Left lung (tissue), 10 donors: ENCODE results near the gene SYPL2. TPM values are rescaled to one million over a fixed set of nuclear protein-coding genes. Genes with fewer than 3 reads are reported as not detected.

ENCODE experiments used
- ATAC-seq: fragments of 200-7000 bp; cut with Tn5 transposase; one replicate; pipeline ENCODE4 v1.9.1; 2020; ENCODE audit warnings: moderate library complexity
- DNase-seq, 4 donors: peaks; one replicate each; pipeline ENCODE4 v3.0.0-alpha.2; 2013 to 2020
- H3K27ac ChIP-seq, 2 donors: fragments of 200-600 bp; sonication (generic) in 1 of 2; one replicate each; pipeline versions ENCODE4 v1.5.0 to v1.8.0; 2020 to 2021
- H3K27me3 ChIP-seq, 2 donors: fragments of 200-600 bp; sonication (generic) in 1 of 2; one replicate each; pipeline versions ENCODE4 v1.5.0 to v1.8.0; 2020 to 2021
- H3K36me3 ChIP-seq, 2 donors: fragments of 200-600 bp; sonication (generic) in 1 of 2; one replicate each; pipeline versions ENCODE4 v1.5.0 to v1.8.0; 2020 to 2021
- H3K4me1 ChIP-seq, 2 donors: fragments of 200-600 bp; one replicate each; pipeline ENCODE4 v1.8.0; 2021
- H3K4me3 ChIP-seq, 2 donors: fragments of 200-600 bp; sonication (generic) in 1 of 2; one replicate each; pipeline versions ENCODE4 v1.5.0 to v1.8.0; 2020 to 2021; ENCODE audit warnings: mild to moderate bottlenecking in 1 of 2
- H3K9me3 ChIP-seq, 2 donors: fragments of 200-600 bp; sonication (generic) in 1 of 2; one replicate each; pipeline versions ENCODE4 v1.5.0 to v1.8.0; 2020 to 2021
- intact Hi-C, 2 donors: fragments of 100-400 bp; cut with DNase I; formaldehyde crosslinking; loops; one replicate each; pipeline versions ENCODE4 v1.11.2 to v1.14.2; 2022
- polyA plus RNA-seq, 6 donors: library from polyadenylated mRNA; unstranded; fragments of 120-200 nt; gene quantifications; one replicate each; pipeline ENCODE4 v1.2.1, GENCODE V29; 2013; ENCODE audit not compliant: insufficient read length in 6 of 6
- total RNA-seq, 2 donors: library from RNA; stranded (reverse); fragmentation: NEBNext Ultra II Directional; extraction: Animal tissue kit (Norgen Biotek cat#: 25700); gene quantifications; one replicate each; pipeline ENCODE4 v1.2.1, GENCODE V29; 2021
- TF ChIP-seq, protein P1 (sequence below), 2 donors: fragments of 200-600 bp; sonication (generic) in 1 of 2; IDR thresholded peaks; one replicate each; pipeline versions ENCODE4 v1.5.0 to v1.8.0; 2021; ENCODE audit warnings: antibody characterized with exemption in 2 of 2
- donor health status: DM: no; HTN: yes; CAD: no.
- donor health status: DM: no; HTN: no; CAD: no.

Gene SYPL2
- total and polyA plus RNA-seq, 8 donors = 0.14 to 4.5 (median 0.28) TPM

DNA sequence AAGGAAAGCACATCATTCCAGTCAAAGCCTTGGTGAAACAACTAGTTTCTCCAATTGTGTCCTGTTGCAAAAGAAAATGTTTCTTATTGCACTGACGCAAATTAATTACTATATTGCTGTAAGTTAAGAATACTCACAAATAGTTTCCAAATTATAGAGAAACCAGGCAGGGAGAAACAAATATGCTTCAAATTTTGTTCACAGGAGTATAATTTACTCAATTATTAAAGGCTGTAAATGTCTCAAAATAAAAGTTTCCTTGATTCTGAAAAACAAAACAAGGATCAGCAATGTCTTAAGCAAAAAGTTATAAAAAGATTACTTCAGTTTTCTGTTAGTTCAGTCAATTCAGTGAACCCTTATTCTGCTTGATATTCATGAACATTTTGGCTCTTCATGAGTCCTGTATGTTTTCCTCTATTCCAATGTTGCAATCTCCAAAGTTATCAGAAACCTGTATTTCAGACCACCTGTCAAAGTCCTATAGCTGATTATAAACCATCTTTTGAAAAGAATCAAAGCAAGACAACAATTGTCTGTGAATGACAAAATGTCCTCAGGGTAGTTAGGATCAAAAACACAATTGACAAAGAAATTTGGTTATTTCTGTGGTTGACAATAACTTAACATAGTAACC lies 11.7 kb upstream of the SYPL2 start:
- H3K36me3 ChIP-seq = no peaks in the 10 kb centered on the region
- H3K9me3 ChIP-seq = peaks cover 0 to 11% of the 10 kb centered on the region in 2 donors
- ATAC-seq (no peak), DNase-seq (no peak)
- H3K27ac ChIP-seq = no peak overlapping the region
- no peak overlapping the region for H3K4me3 ChIP-seq
- TF ChIP-seq, protein P1, sequence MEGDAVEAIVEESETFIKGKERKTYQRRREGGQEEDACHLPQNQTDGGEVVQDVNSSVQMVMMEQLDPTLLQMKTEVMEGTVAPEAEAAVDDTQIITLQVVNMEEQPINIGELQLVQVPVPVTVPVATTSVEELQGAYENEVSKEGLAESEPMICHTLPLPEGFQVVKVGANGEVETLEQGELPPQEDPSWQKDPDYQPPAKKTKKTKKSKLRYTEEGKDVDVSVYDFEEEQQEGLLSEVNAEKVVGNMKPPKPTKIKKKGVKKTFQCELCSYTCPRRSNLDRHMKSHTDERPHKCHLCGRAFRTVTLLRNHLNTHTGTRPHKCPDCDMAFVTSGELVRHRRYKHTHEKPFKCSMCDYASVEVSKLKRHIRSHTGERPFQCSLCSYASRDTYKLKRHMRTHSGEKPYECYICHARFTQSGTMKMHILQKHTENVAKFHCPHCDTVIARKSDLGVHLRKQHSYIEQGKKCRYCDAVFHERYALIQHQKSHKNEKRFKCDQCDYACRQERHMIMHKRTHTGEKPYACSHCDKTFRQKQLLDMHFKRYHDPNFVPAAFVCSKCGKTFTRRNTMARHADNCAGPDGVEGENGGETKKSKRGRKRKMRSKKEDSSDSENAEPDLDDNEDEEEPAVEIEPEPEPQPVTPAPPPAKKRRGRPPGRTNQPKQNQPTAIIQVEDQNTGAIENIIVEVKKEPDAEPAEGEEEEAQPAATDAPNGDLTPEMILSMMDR (IDR thresholded peaks at IDR 0.05) = no peak
- no peaks in the 10 kb centered on the region for H3K4me1 ChIP-seq
- intact Hi-C loops = no loop called here
- peaks cover 0 to 42% of the 10 kb centered on the region in 2 donors for H3K27me3 ChIP-seq

DNA sequence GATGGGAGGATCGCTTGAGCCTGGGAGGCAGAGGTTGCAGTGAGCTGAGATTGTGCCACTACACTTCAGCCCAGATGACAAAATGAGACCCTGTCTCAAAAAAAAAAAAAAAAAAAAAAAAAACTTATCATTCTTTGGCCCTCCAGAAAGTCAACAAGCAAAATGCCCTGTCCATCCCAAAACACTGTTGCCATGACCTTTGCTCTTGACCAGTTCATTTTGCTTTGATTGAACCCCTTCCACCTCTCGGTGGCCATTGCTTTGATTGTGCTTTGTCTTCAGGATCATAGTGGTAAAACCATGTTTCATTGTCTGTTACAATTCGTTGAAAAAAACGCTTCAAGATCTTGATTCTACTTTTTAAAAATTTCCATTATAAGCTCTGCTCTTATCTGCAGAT lies 8.5 kb upstream of the SYPL2 start:
- H3K36me3 ChIP-seq = no peaks in the 10 kb centered on the region
- H3K27ac ChIP-seq = no peak overlapping the region
- intact Hi-C loops = no loop called here
- H3K9me3 ChIP-seq = peaks cover 0 to 11% of the 10 kb centered on the region in 2 donors
- no peaks in the 10 kb centered on the region for H3K4me1 ChIP-seq
- ATAC-seq (no peak), DNase-seq (no peak)
- no peak overlapping the region for H3K4me3 ChIP-seq
- TF ChIP-seq, protein P1 (IDR thresholded peaks at IDR 0.05) = no peak
- peaks cover 0 to 41% of the 10 kb centered on the region in 2 donors for H3K27me3 ChIP-seq

DNA sequence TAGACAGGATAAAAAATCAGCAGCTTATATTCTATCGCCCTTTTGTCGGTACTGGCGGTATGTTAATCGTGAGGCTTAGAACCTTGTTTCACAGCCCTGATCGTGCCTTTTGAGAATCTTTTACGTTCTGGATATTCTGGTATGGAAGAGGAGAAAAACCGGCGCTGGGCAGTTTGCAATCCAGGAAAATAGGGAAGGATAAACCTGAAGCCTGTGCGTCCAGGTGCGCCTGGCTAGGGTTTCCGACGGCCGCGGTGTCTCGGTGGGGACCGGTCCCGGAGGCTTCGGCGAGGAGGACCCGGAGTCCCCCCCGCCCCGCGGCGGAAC lies 258 bp upstream of the SYPL2 start:
- Histone ChIP-seq H3K4me1 (peaks cover 3 to 15% of the 10 kb centered on the region in 2 donors), H3K27me3 (peaks cover 27 to 95% of the 10 kb centered on the region in 2 donors), H3K9me3 (no peaks in the 10 kb centered on the region), H3K4me3 (peak overlapping the region; percentile 33 to 51), H3K27ac (no peak overlapping the region), H3K36me3 (no peaks in the 10 kb centered on the region)
- no peak for ATAC-seq
- intact Hi-C loops = no loop called here
- TF ChIP-seq, protein P1 (IDR thresholded peaks at IDR 0.05) = no peak
- no peak for DNase-seq

DNA sequence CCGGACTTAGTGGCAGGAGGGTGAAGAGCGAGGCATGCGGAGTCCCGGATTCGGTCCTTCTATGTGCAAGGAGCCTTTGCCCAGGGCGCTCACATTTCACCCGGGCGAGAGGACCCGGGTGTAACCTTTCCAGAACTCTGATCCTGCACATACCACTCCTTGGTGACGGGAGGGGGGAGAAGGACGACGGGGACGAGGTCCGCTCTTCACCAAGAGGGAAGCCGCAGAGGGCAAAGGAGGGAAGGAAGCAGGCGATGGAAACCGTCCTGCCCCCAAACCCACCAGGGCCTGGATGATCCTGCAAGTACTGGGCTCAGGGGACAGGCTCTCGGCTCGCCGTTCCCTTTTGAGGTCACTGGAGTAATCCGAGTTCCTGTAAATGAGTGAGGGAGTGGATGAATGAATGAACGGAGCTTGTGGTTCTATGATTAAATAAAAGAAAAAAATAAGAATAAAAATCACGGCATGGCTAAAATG lies 993 bp downstream of the SYPL2 start:
- ATAC-seq (peak; percentile 15), DNase-seq (no peak)
- Histone ChIP-seq H3K4me1 (peaks cover 3 to 15% of the 10 kb centered on the region in 2 donors), H3K36me3 (no peaks in the 10 kb centered on the region), H3K9me3 (no peaks in the 10 kb centered on the region), H3K27ac (no peak overlapping the region), H3K27me3 (peaks cover 27 to 98% of the 10 kb centered on the region in 2 donors), H3K4me3 (peak overlapping the region in 1 of 2 donors; percentile 51)
- intact Hi-C loops = no loop called here
- TF ChIP-seq, protein P1 (IDR thresholded peaks at IDR 0.05) = no peak

DNA sequence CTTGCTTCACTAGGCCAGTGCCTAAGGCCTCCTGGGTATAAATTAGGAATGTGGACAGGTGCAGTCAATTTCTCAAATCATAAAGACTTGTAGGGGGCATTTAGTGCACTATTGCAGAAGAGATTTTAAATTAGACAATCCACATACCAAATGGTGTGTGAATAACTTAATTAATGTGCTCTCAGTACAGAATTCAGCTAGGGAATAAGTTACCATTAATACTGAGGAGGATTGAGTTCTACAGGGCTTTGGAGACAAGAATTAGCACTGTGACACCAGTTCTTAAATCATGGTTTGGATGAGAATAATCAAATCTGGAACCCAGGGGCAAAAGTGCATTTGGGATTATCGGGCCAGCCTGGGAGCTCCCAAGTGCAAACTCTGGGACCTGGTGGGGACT lies 1.7 kb downstream of the SYPL2 start:
- H3K9me3 ChIP-seq = no peaks in the 10 kb centered on the region
- intact Hi-C loops = no loop called here
- DNase-seq (no peak), ATAC-seq (no peak)
- H3K27me3 ChIP-seq = peaks cover 27 to 98% of the 10 kb centered on the region in 2 donors
- no peak overlapping the region for H3K27ac ChIP-seq
- no peak overlapping the region for H3K4me3 ChIP-seq
- no peaks in the 10 kb centered on the region for H3K36me3 ChIP-seq
- TF ChIP-seq, protein P1 (IDR thresholded peaks at IDR 0.05) = no peak
- peaks cover 3 to 15% of the 10 kb centered on the region in 2 donors for H3K4me1 ChIP-seq
